SK-N-MC (cell line): ENCODE results near the gene CBX3.

Source experiments
- EZH2 ChIP-seq: fragments of 200-600 bp; sonication (generic); IDR thresholded peaks from one replicate; pipeline ENCODE4 v1.6.1; 2017; ENCODE audit warnings: antibody characterized with exemption
- FOXP2 ChIP-seq: optimal IDR thresholded peaks from 2 replicates; pipeline ENCODE3; 2011; ENCODE audit warnings: mild to moderate bottlenecking, moderate library complexity; ENCODE audit not compliant: insufficient read depth; ENCODE audit errors: extremely low read length, control extremely low read depth
- POLR2AphosphoS5 ChIP-seq: IDR thresholded peaks from 2 replicates; pipeline ENCODE4 v1.6.1; 2012; ENCODE audit warnings: mild to moderate bottlenecking, low read depth, low read length, borderline replicate concordance

GRCh38 chr7:26188206-26188956 is 13.2 kb upstream of the CBX3 start:
- no peak for TF ChIP-seq EZH2
- peak; percentile 9 for TF ChIP-seq POLR2AphosphoS5
- TF ChIP-seq FOXP2, result no peak
